HK-2 (cell line): ENCODE results near the gene ZNF579.
"Not testable (repeated sequence)": the region's sequence is repeated elsewhere in the genome, so short reads cannot be mapped to it uniquely, and the experiment has no call there.

Experiments used
- DNase-seq: peaks from one replicate; pipeline ENCODE4 v3.0.0-alpha.2; 2018; ENCODE audit not compliant: unreplicated experiment

ZNF579 gene

GRCh38 chr19:55539090-55539984, 41.3 kb downstream of the ZNF579 start:
- no peak for DNase-seq

GRCh38 chr19:55538132-55538531, 42.5 kb downstream of the ZNF579 start:
- DNase-seq: no peak

GRCh38 chr19:55537741-55538111, 42.9 kb downstream of the ZNF579 start:
- DNase-seq: peak; percentile 55

GRCh38 chr19:55536951-55537740, 43.5 kb downstream of the ZNF579 start, which contains the start of gene SBK2:
Gene SBK2, minus strand, starts transcription at chr19:55537133. Its CDS starts 839 bp downstream, at chr19:55536294.
- DNase-seq: no peak

- no peak for DNase-seq
Measured at GRCh38 chr19:55536366-55536765, 44.3 kb downstream of the ZNF579 start.

GRCh38 chr19:55535965-55536350, 44.7 kb downstream of the ZNF579 start:
- DNase-seq: no peak

- DNase-seq: no peak
Measured at GRCh38 chr19:55535173-55535964, 45.3 kb downstream of the ZNF579 start.

- DNase-seq: not testable (repeated sequence)
Measured at GRCh38 chr19:55534280-55534679, 46.4 kb downstream of the ZNF579 start.

GRCh38 chr19:55530996-55531395, 49.7 kb downstream of the ZNF579 start:
- DNase-seq: no peak

GRCh38 chr19:55529636-55530234, 50.9 kb downstream of the ZNF579 start:
- DNase-seq: no peak

- DNase-seq: no peak
Measured at GRCh38 chr19:55528030-55528803, 52.4 kb downstream of the ZNF579 start.

- no peak for DNase-seq
Measured at GRCh38 chr19:55527197-55528029, 53.2 kb downstream of the ZNF579 start.
